KOPT-K1 (cell line): ENCODE measurements around the gene MBD4.

Experiments
- H3K27ac ChIP-seq: fragments of 200-600 bp; sonication (generic); 2 replicates; pipeline ENCODE4 v1.5.1; 2016; ENCODE audit warnings: antibody characterized with exemption, mild to moderate bottlenecking, low read depth, low read length; ENCODE audit not compliant: poor library complexity, severe bottlenecking
- H3K36me3 ChIP-seq: fragments of 200-600 bp; sonication (generic); 2 replicates; pipeline ENCODE4 v1.5.1; 2017; ENCODE audit warnings: antibody characterized with exemption, mild to moderate bottlenecking, low read length, moderate library complexity; ENCODE audit not compliant: insufficient read depth
- H3K9me3 ChIP-seq: fragments of 200-600 bp; sonication (generic); 2 replicates; pipeline ENCODE4 v1.5.1; 2017; ENCODE audit warnings: antibody characterized with exemption, low read length, mild to moderate bottlenecking; ENCODE audit not compliant: insufficient read depth, poor library complexity, severe bottlenecking

MBD4 gene

GRCh38 chr3:129474984-129475804, 35.4 kb upstream of the MBD4 start:
- no peak overlapping the region for H3K27ac ChIP-seq
- H3K36me3 ChIP-seq = peaks cover 65% of the 10 kb centered on the region

GRCh38 chr3:129473769-129474152, 34.0 kb upstream of the MBD4 start:
- Histone ChIP-seq H3K36me3 (peaks cover 62% of the 10 kb centered on the region), H3K9me3 (no peaks in the 10 kb centered on the region), H3K27ac (no peak overlapping the region)

More at GRCh38 chr3:129474984-129475804, 35.4 kb upstream of the MBD4 start:
- no peaks in the 10 kb centered on the region for H3K9me3 ChIP-seq

- H3K36me3 ChIP-seq = peaks cover 61% of the 10 kb centered on the region
- H3K27ac ChIP-seq = no peak overlapping the region
- H3K9me3 ChIP-seq = no peaks in the 10 kb centered on the region
Measured at GRCh38 chr3:129473067-129473768, 33.5 kb upstream of the MBD4 start.

- H3K36me3 ChIP-seq = peaks cover 54% of the 10 kb centered on the region
- no peak overlapping the region for H3K27ac ChIP-seq
Measured at GRCh38 chr3:129470861-129471260, 31.1 kb upstream of the MBD4 start.

GRCh38 chr3:129469026-129469425, 29.3 kb upstream of the MBD4 start:
- H3K27ac ChIP-seq = no peak overlapping the region
- no peaks in the 10 kb centered on the region for H3K9me3 ChIP-seq
- H3K36me3 ChIP-seq = peaks cover 63% of the 10 kb centered on the region

More at GRCh38 chr3:129470861-129471260, 31.1 kb upstream of the MBD4 start:
- no peaks in the 10 kb centered on the region for H3K9me3 ChIP-seq

GRCh38 chr3:129467932-129468331, 28.2 kb upstream of the MBD4 start:
- Histone ChIP-seq H3K9me3 (no peaks in the 10 kb centered on the region), H3K27ac (no peak overlapping the region), H3K36me3 (peaks cover 67% of the 10 kb centered on the region)

- Histone ChIP-seq H3K36me3 (peaks cover 50% of the 10 kb centered on the region), H3K9me3 (no peaks in the 10 kb centered on the region)
Measured at GRCh38 chr3:129463716-129464115, 24.0 kb upstream of the MBD4 start.

GRCh38 chr3:129463094-129463493, 23.3 kb upstream of the MBD4 start:
- Histone ChIP-seq H3K9me3 (no peaks in the 10 kb centered on the region), H3K27ac (no peak overlapping the region), H3K36me3 (peaks cover 48% of the 10 kb centered on the region)

More at GRCh38 chr3:129463716-129464115, 24.0 kb upstream of the MBD4 start:
- H3K27ac ChIP-seq = no peak overlapping the region

- Histone ChIP-seq H3K9me3 (no peaks in the 10 kb centered on the region), H3K36me3 (peaks cover 41% of the 10 kb centered on the region), H3K27ac (no peak overlapping the region)
Measured at GRCh38 chr3:129462361-129462968, 22.7 kb upstream of the MBD4 start.

GRCh38 chr3:129461461-129462146, 21.9 kb upstream of the MBD4 start:
- no peaks in the 10 kb centered on the region for H3K9me3 ChIP-seq
- no peak overlapping the region for H3K27ac ChIP-seq
- H3K36me3 ChIP-seq = peaks cover 41% of the 10 kb centered on the region

- peaks cover 45% of the 10 kb centered on the region for H3K36me3 ChIP-seq
- no peak overlapping the region for H3K27ac ChIP-seq
- no peaks in the 10 kb centered on the region for H3K9me3 ChIP-seq
Measured at GRCh38 chr3:129461022-129461421, 21.3 kb upstream of the MBD4 start.

- Histone ChIP-seq H3K27ac (no peak overlapping the region), H3K9me3 (no peaks in the 10 kb centered on the region), H3K36me3 (peaks cover 48% of the 10 kb centered on the region)
Measured at GRCh38 chr3:129460572-129460971, 20.8 kb upstream of the MBD4 start.

- Histone ChIP-seq H3K27ac (no peak overlapping the region), H3K36me3 (peaks cover 50% of the 10 kb centered on the region), H3K9me3 (no peaks in the 10 kb centered on the region)
Measured at GRCh38 chr3:129460155-129460554, 20.4 kb upstream of the MBD4 start.

GRCh38 chr3:129453732-129454131, 14.0 kb upstream of the MBD4 start:
- H3K36me3 ChIP-seq = peaks cover 60% of the 10 kb centered on the region
- H3K27ac ChIP-seq = no peak overlapping the region
- no peaks in the 10 kb centered on the region for H3K9me3 ChIP-seq
